ENCODE data around the gene MEIOSIN.
A peak's percentile ranks its signal among the peaks of the same experiment; 100 is the strongest.

MEIOSIN gene

DNA sequence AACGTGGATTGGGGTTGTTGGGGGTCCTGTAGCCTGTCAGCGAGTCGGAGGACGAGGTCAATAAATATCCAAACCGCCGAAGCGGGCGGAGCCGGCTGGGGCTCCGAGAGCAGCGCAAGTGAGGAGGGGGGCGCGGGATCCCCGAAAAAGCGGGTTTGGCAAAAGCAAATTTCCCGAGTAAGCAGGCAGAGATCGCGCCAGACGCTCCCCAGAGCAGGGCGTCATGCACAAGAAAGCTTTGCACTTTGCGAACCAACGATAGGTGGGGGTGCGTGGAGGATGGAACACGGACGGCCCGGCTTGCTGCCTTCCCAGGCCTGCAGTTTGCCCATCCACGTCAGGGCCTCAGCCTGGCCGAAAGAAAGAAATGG, 36.6 kb downstream of the MEIOSIN start:
- peak overlapping the region; percentile 77 for H3K4me3 ChIP-seq (ENCODE audit: low read depth, low read length)
- no peak for DNase-seq (ENCODE audit: low read depth)
- TF ChIP-seq, protein P1, sequence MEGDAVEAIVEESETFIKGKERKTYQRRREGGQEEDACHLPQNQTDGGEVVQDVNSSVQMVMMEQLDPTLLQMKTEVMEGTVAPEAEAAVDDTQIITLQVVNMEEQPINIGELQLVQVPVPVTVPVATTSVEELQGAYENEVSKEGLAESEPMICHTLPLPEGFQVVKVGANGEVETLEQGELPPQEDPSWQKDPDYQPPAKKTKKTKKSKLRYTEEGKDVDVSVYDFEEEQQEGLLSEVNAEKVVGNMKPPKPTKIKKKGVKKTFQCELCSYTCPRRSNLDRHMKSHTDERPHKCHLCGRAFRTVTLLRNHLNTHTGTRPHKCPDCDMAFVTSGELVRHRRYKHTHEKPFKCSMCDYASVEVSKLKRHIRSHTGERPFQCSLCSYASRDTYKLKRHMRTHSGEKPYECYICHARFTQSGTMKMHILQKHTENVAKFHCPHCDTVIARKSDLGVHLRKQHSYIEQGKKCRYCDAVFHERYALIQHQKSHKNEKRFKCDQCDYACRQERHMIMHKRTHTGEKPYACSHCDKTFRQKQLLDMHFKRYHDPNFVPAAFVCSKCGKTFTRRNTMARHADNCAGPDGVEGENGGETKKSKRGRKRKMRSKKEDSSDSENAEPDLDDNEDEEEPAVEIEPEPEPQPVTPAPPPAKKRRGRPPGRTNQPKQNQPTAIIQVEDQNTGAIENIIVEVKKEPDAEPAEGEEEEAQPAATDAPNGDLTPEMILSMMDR (IDR thresholded peaks at IDR 0.05; ENCODE audit: low read depth, low read length, missing control alignments), result no peak
- in situ Hi-C loops (cut with HindIII; ENCODE audit: low sequenced_read_pairs), result no loop called here

DNA sequence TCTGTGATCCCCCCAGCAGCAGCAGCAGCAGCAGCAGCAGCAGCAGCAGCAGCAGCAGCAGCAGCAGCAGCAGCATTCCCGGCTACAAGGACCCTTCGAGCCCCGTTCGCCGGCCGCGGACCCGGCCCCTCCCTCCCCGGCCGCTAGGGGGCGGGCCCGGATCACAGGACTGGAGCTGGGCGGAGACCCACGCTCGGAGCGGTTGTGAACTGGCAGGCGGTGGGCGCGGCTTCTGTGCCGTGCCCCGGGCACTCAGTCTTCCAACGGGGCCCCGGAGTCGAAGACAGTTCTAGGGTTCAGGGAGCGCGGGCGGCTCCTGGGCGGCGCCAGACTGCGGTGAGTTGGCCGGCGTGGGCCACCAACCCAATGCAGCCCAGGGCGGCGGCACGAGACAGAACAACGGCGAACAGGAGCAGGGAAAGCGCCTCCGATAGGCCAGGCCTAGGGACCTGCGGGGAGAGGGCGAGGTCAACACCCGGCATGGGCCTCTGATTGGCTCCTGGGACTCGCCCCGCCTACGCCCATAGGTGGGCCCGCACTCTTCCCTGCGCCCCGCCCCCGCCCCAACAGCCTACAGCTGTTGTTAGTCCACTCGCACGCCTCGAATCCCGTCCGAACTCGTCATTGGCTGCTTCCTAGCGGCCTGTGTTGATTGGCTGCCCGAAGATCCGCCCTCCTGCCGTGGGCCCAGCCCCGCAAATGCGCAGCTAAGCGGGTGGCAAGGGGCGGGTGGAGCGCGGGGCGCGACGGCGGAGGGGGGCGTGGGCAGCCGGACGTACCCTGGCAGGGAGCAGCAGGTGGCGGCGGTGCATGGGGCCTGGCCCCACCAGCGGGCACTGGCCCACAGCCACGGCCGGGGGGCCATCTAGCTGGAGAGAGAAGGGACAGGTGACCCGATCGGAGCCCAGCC, 37.2 kb downstream of the MEIOSIN start:
- H3K4me3 ChIP-seq (ENCODE audit: low read depth, low read length), result peak overlapping the region; percentile 77
- TF ChIP-seq, protein P1 (IDR thresholded peaks at IDR 0.05; ENCODE audit: low read depth, low read length, missing control alignments), result peak; percentile 83
- in situ Hi-C loops (cut with HindIII; ENCODE audit: low sequenced_read_pairs), result no loop called here
- peak; percentile 93 for DNase-seq (ENCODE audit: low read depth)

DNA sequence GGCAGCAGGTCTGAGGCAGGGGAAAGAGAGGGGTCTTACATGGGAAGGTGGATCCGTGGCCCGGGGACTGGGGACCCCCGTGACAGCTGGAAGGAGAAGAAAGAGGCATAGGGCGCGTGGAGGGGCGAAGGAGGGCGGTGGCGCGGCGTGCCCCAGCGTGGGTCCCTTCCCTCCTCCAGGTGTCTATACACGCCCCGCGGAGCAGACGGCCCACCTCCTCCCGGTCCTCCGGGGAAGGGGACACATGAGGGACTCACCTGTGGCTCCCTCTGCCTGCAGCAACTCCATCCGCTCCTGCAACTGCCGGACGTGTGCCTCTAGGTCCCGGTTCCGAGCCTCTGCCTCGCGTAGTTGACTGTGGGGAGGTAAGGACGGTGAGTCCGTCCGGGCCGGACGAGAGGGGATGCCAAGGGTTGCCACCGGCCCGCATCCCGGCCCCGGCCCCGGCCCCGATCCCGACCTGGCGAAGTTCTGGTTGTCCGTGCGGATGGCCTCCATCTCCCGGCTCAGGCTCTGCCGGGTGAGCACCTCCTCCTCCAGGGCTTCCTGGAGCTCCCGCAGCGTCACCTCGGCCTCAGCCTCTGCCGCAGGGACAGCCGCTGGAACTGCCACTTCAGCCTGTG, 38.2 kb downstream of the MEIOSIN start:
- in situ Hi-C loops (cut with HindIII; ENCODE audit: low sequenced_read_pairs), result no loop called here

DNA sequence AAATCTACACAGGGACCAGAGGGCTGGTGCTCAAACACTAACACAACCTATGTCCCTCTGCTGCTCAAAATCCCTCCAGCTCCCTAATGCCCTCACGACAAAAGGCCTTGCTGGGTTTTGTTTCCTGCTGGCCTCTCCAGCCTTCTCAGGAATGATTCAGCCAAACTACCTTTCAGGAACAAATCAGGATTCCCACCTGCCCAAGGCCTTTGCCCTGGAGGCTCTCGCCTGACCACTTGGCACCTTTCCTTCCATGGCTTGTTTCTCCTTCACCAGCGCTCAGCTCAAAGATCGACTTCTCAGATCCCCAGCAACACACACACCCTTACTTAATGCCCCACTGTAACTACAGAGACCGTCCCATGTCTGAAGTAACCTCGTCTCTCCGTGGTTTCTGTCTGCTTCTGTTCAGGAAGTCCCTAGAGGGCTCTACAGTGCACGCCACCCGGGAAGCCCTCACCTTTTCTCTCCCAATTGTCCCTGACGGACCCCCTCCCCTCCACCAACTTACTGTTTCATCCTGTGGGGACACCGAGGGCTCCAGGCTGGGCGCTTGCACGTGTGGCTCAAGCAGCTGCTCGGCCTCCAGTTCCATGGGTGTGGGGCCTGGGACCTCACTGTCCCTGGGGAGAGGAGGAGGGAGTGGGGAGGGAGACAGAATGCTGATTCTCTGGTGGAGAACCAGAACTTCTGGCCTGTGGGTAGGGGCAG, 39.0 kb downstream of the MEIOSIN start:
- TF ChIP-seq, protein P1 (IDR thresholded peaks at IDR 0.05; ENCODE audit: low read depth, low read length, missing control alignments), result no peak
- in situ Hi-C loops (cut with HindIII; ENCODE audit: low sequenced_read_pairs), result no loop called here
- no peak overlapping the region for H3K4me3 ChIP-seq (ENCODE audit: low read depth, low read length)
- DNase-seq (ENCODE audit: low read depth), result no peak

More for the DNA sequence above, 38.2 kb downstream of the MEIOSIN start:
- H3K4me3 ChIP-seq (ENCODE audit: low read depth, low read length), result no peak overlapping the region
- TF ChIP-seq, protein P1 (IDR thresholded peaks at IDR 0.05; ENCODE audit: low read depth, low read length, missing control alignments), result no peak
- no peak for DNase-seq (ENCODE audit: low read depth)

DNA sequence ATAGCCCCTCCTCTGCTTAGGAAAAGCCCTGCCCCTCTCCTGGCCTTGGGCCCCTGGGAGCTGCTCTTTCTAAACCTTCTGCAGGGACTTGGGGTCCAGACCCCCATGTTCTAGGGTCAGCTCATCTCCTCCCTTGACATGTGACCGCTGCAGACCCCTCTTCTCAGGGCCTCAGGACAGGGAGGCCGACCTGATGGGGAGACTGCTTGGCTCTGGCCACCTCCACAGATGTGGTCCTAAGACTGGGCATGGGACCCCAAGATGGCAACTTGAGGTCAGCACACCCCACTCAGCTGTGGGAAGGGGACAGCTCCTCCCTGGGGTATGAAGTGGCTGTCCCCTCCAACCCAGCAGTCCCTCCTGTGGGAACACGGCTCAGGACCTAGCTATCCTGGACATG, 39.7 kb downstream of the MEIOSIN start:
- TF ChIP-seq, protein P1 (IDR thresholded peaks at IDR 0.05; ENCODE audit: low read depth, low read length, missing control alignments), result no peak
- no peak for DNase-seq (ENCODE audit: low read depth)
- no peak overlapping the region for H3K4me3 ChIP-seq (ENCODE audit: low read depth, low read length)
- in situ Hi-C loops (cut with HindIII; ENCODE audit: low sequenced_read_pairs), result no loop called here

DNA sequence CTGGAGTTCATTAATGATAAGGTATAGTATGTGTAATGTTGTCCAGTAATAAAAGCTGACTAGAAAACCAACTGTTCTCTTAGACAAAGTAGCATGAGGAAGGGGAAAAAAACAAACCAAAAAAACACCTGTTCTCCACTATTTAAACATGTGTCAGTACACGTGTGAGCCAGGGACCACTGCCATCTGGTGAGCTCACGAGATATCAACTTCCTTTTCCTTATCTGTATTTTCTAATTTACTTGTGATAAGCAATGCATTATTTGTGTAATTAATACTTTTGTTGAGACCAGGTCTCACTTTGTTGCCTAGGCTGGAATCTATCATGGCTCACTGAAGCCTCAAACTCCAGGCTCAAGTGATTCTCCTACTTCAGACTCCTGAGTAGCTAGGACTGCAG, 40.1 kb downstream of the MEIOSIN start:
- H3K4me3 ChIP-seq (ENCODE audit: low read depth, low read length), result no peak overlapping the region
- TF ChIP-seq, protein P1 (IDR thresholded peaks at IDR 0.05; ENCODE audit: low read depth, low read length, missing control alignments), result no peak
- in situ Hi-C loops (cut with HindIII; ENCODE audit: low sequenced_read_pairs), result no loop called here
- DNase-seq (ENCODE audit: low read depth), result no peak
